WTC11 (cell line): ENCODE data around the gene RGS9. TPM values are rescaled to one million over a fixed set of nuclear protein-coding genes. Genes with fewer than 3 reads are reported as not detected.

Experiments used
- ATAC-seq: fragments of 200-7000 bp; cut with Tn5 transposase; 2 replicates; pipeline ENCODE4 v1.10.0; 2021; ENCODE audit warnings: mild to moderate bottlenecking, moderate library complexity
- CTCF ChIA-PET: fragments of 300-600 bp; sonication (Branson Sonifier 250); formaldehyde crosslinking; loops from one replicate; lab custom pipeline; 2021; ENCODE audit warnings: antibody characterized with exemption; lab: Charles Lee
- POLR2A ChIA-PET: fragments of 350-600 bp; sonication (Branson Sonifier 250); formaldehyde crosslinking; loops from one replicate; lab custom pipeline; 2021; ENCODE audit warnings: antibody characterized with exemption; lab: Charles Lee
- DNase-seq: peaks from one replicate; pipeline ENCODE4 v3.0.0; 2021; ENCODE audit warnings: low spot score
- H3K27ac Mint-ChIP-seq: 2 replicates; pipeline ENCODE4 v1.8.0; 2021; ENCODE audit warnings: mixed read lengths
- H3K27me3 Mint-ChIP-seq: 2 replicates; pipeline ENCODE4 v1.8.0; 2021; ENCODE audit warnings: low read depth, mild to moderate bottlenecking, moderate library complexity, mixed read lengths
- H3K36me3 Mint-ChIP-seq: 2 replicates; pipeline ENCODE4 v1.8.0; 2021; ENCODE audit warnings: mixed read lengths
- H3K4me1 Mint-ChIP-seq: 2 replicates; pipeline ENCODE4 v1.8.0; 2022; ENCODE audit warnings: mixed read lengths
- H3K4me3 Mint-ChIP-seq: 2 replicates; pipeline ENCODE4 v1.8.0; 2021; ENCODE audit warnings: mild to moderate bottlenecking, moderate library complexity, mixed read lengths
- H3K9me3 Mint-ChIP-seq: 2 replicates; pipeline ENCODE4 v1.8.0; 2021; ENCODE audit warnings: mixed read lengths
- CBFB ChIP-seq: sonication (generic); formaldehyde crosslinking; IDR thresholded peaks from 2 replicates; pipeline ENCODE4 v1.8.1; 2022; ENCODE audit warnings: mild to moderate bottlenecking, low read depth, missing genetic modification reagents
- CREM ChIP-seq: sonication (generic); formaldehyde crosslinking; IDR thresholded peaks from 2 replicates; pipeline ENCODE4 v1.8.1; 2022; ENCODE audit warnings: mild to moderate bottlenecking, missing genetic modification reagents, moderate library complexity
- EMX1 ChIP-seq: fragments of 250-450 bp; sonication (Bioruptor Pico); IDR thresholded peaks from 2 replicates; pipeline ENCODE4 v1.8.0; 2021; ENCODE audit warnings: mild to moderate bottlenecking
- FOXK1 ChIP-seq: sonication (generic); formaldehyde crosslinking; IDR thresholded peaks from 2 replicates; pipeline ENCODE4 v1.8.0; 2022; ENCODE audit warnings: mild to moderate bottlenecking, moderate library complexity, missing genetic modification reagents
- JUN ChIP-seq: sonication (generic); formaldehyde crosslinking; IDR thresholded peaks from 2 replicates; pipeline ENCODE4 v1.8.0; 2023; ENCODE audit warnings: mild to moderate bottlenecking, missing genetic modification reagents
- NR2C2 ChIP-seq: sonication (generic); formaldehyde crosslinking; IDR thresholded peaks from 2 replicates; pipeline ENCODE4 v1.8.0; 2022; ENCODE audit warnings: mild to moderate bottlenecking, missing genetic modification reagents
- PRRX2 ChIP-seq: fragments of 250-450 bp; sonication (Bioruptor Pico); IDR thresholded peaks from 2 replicates; pipeline ENCODE4 v1.8.0; 2021; ENCODE audit warnings: mild to moderate bottlenecking
- SMAD4 ChIP-seq: sonication (generic); formaldehyde crosslinking; IDR thresholded peaks from 2 replicates; pipeline ENCODE4 v1.8.0; 2022; ENCODE audit warnings: mild to moderate bottlenecking, missing genetic modification reagents
- TCF7 ChIP-seq: sonication (generic); formaldehyde crosslinking; IDR thresholded peaks from 2 replicates; pipeline ENCODE4 v1.8.0; 2022; ENCODE audit warnings: mild to moderate bottlenecking, low read depth, missing genetic modification reagents, moderate library complexity
- ZNF138 ChIP-seq: sonication (generic); formaldehyde crosslinking; conservative IDR thresholded peaks from 2 replicates; pipeline ENCODE4 v1.8.1; 2022; ENCODE audit warnings: mild to moderate bottlenecking, moderate library complexity, missing genetic modification reagents
- ZNF317 ChIP-seq: sonication (generic); formaldehyde crosslinking; IDR thresholded peaks from 2 replicates; pipeline ENCODE4 v1.8.1; 2023; ENCODE audit warnings: low read depth, mild to moderate bottlenecking, moderate library complexity, missing genetic modification reagents, borderline replicate concordance
- ZNF671 ChIP-seq: fragments of 250-450 bp; sonication (Bioruptor Pico); IDR thresholded peaks from 2 replicates; pipeline ENCODE4 v1.8.0; 2021; ENCODE audit warnings: mild to moderate bottlenecking
- total RNA-seq: library from RNA; stranded (reverse); gene quantifications from 3 replicates; pipeline ENCODE4 v1.2.3, GENCODE V29; 2021
- TF ChIP-seq, protein P1 (sequence below): fragments of 250-450 bp; sonication (Bioruptor Pico); IDR thresholded peaks from 2 replicates; pipeline ENCODE4 v1.9.0; 2021; ENCODE audit warnings: moderate library complexity, mild to moderate bottlenecking, inconsistent platforms, borderline replicate concordance
- TF ChIP-seq, protein P2 (sequence below): sonication (generic); formaldehyde crosslinking; IDR thresholded peaks from 2 replicates; pipeline ENCODE4 v1.8.1; 2023; ENCODE audit warnings: mild to moderate bottlenecking, missing genetic modification reagents
- TF ChIP-seq, protein P3 (sequence below): sonication (generic); formaldehyde crosslinking; IDR thresholded peaks from 2 replicates; pipeline ENCODE4 v1.8.0; 2022; ENCODE audit warnings: mild to moderate bottlenecking, missing genetic modification reagents
- TF ChIP-seq, protein P4 (sequence below): fragments of 250-450 bp; sonication (Bioruptor Pico); IDR thresholded peaks from 2 replicates; pipeline ENCODE4 v1.9.0; 2021; ENCODE audit warnings: mild to moderate bottlenecking

Gene RGS9
- total RNA-seq, 1 experiment from 2014 or later, result 11.3 TPM

DNA sequence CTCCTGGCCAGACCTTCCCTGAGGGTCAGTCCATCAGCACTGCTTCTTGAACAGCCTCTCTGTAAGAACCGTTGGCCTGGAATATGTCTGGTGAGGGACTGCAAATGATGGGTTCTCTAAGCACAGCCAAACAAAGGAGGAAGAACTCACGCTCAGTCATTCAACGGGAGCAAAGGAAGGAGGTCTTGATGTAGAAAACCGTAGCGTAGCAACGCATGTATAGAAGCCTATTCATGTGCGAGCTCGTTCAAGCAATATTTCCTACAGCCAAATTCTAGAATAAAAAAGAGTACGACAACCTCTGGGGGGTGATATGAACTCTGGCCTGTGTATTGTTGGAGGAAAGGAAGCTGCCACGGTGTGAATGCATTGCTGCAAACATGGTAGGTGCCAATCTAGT is 64.2 kb downstream of the RGS9 start:
- ChIA-PET POLR2A (no interaction called here), CTCF (no interaction called here)
- 0 out of 2 replicates have a peak, but pooled peaks cover 3% of the 10 kb centered on the region for H3K4me1 Mint-ChIP-seq
- DNase-seq, result no peak
- TF ChIP-seq PRRX2 (CRISPR knock-in tag) (no peak), CREM (CRISPR knock-in tag) (no peak), ZNF138 (CRISPR knock-in tag) (no peak), SMAD4 (no peak), TCF7 (CRISPR knock-in tag) (no peak)
- TF ChIP-seq, protein P1, sequence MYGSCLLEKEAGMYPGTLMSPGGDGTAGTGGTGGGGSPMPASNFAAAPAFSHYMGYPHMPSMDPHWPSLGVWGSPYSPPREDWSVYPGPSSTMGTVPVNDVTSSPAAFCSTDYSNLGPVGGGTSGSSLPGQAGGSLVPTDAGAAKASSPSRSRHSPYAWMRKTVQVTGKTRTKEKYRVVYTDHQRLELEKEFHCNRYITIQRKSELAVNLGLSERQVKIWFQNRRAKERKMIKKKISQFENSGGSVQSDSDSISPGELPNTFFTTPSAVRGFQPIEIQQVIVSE (CRISPR knock-in tag), result no peak
- TF ChIP-seq, protein P2, sequence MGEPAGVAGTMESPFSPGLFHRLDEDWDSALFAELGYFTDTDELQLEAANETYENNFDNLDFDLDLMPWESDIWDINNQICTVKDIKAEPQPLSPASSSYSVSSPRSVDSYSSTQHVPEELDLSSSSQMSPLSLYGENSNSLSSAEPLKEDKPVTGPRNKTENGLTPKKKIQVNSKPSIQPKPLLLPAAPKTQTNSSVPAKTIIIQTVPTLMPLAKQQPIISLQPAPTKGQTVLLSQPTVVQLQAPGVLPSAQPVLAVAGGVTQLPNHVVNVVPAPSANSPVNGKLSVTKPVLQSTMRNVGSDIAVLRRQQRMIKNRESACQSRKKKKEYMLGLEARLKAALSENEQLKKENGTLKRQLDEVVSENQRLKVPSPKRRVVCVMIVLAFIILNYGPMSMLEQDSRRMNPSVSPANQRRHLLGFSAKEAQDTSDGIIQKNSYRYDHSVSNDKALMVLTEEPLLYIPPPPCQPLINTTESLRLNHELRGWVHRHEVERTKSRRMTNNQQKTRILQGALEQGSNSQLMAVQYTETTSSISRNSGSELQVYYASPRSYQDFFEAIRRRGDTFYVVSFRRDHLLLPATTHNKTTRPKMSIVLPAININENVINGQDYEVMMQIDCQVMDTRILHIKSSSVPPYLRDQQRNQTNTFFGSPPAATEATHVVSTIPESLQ, result no peak
- TF ChIP-seq, protein P3, sequence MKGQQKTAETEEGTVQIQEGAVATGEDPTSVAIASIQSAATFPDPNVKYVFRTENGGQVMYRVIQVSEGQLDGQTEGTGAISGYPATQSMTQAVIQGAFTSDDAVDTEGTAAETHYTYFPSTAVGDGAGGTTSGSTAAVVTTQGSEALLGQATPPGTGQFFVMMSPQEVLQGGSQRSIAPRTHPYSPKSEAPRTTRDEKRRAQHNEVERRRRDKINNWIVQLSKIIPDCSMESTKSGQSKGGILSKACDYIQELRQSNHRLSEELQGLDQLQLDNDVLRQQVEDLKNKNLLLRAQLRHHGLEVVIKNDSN (CRISPR knock-in tag), result no peak
- TF ChIP-seq, all 79 proteins: peak for 0
- Mint-ChIP-seq H3K27me3 (no peaks in the 10 kb centered on the region), H3K4me3 (no peak overlapping the region), H3K27ac (no peak overlapping the region), H3K9me3 (no peaks in the 10 kb centered on the region), H3K36me3 (no peaks in the 10 kb centered on the region)
- ATAC-seq, result no peak

DNA sequence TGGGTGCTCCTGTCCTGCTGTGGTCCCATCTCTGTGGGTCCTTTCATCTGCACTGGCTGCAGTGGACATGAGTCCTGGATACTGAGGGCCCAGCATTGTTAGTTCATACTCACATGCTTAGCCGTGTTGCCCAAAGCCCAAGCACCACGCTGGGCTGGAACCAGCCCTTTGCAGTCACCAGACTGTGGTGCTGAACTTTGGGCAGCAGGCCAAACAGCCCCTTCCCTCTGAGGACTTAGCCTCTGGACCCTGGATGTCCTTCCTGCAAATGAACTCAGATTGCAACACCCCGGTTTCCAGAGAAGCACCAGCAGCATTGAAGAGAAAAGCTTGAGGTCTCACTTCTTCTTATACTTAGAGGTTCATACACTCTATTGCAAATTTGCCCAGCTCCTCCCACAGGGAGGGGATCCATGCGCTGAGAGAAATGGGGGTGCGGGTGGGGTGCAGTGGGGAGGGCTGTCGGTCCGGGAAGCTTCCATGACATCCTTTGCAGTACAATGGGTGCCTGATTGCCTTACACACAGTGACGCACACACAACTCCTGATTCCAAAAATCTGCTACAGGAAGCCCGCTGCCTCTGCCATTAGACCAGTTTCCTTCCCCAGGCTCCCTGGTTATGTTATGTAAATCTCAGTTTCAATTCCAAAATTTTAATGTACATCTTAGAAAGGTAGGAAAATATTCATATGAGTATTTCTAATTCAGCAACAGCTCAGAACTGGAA is 65.8 kb downstream of the RGS9 start:
- Mint-ChIP-seq H3K9me3 (no peaks in the 10 kb centered on the region), H3K27ac (no peak overlapping the region), H3K4me1 (0 out of 2 replicates have a peak, but pooled peaks cover 3% of the 10 kb centered on the region), H3K27me3 (no peaks in the 10 kb centered on the region), H3K36me3 (no peaks in the 10 kb centered on the region), H3K4me3 (no peak overlapping the region)
- CTCF ChIA-PET, result interaction anchor here (0.9 kb wide), 1 partner anchor 10 kb away, joined by 5 read pairs; no protein-coding TSS in a partner anchor
- no peak for DNase-seq
- POLR2A ChIA-PET, result no interaction called here
- no peak for ATAC-seq
- TF ChIP-seq JUN (CRISPR knock-in tag), result no peak
- TF ChIP-seq CBFB (CRISPR knock-in tag), result no peak
- TF ChIP-seq NR2C2 (CRISPR knock-in tag), result no peak

DNA sequence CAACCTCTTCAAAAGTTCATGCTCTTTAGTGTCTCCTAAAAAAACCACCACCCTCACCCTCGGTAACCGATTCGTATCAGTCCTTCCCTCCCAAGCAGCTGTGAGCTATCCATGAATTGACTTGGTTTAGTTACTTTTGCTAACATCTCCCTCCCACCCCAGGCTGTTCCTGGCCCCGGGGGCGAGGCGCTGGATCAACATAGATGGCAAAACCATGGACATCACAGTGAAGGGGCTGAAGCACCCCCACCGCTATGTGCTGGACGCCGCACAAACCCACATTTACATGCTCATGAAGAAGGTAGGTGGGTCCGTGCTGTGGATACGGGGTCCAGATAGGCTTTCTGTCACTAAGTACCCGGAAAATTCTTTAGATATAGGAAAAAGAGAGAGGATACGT is 66.8 kb downstream of the RGS9 start:
- Mint-ChIP-seq H3K27ac (no peak overlapping the region), H3K4me1 (peaks cover 2% of the 10 kb centered on the region; the same call in 1 of the 2 replicates), H3K4me3 (no peak overlapping the region), H3K9me3 (no peaks in the 10 kb centered on the region), H3K36me3 (no peaks in the 10 kb centered on the region)
- CTCF ChIA-PET, result interaction anchor here (0.5 to 0.6 kb wide), 2 partner anchors 10 to 103 kb away, joined by 3 read pairs; no protein-coding TSS in a partner anchor
- no peak for ATAC-seq
- DNase-seq, result no peak
- TF ChIP-seq ZNF317 (CRISPR knock-in tag), result no peak
- no peak for TF ChIP-seq FOXK1 (CRISPR knock-in tag)
- no peak for TF ChIP-seq ZNF671
- TF ChIP-seq EMX1 (CRISPR knock-in tag), result no peak
- TF ChIP-seq, protein P4, sequence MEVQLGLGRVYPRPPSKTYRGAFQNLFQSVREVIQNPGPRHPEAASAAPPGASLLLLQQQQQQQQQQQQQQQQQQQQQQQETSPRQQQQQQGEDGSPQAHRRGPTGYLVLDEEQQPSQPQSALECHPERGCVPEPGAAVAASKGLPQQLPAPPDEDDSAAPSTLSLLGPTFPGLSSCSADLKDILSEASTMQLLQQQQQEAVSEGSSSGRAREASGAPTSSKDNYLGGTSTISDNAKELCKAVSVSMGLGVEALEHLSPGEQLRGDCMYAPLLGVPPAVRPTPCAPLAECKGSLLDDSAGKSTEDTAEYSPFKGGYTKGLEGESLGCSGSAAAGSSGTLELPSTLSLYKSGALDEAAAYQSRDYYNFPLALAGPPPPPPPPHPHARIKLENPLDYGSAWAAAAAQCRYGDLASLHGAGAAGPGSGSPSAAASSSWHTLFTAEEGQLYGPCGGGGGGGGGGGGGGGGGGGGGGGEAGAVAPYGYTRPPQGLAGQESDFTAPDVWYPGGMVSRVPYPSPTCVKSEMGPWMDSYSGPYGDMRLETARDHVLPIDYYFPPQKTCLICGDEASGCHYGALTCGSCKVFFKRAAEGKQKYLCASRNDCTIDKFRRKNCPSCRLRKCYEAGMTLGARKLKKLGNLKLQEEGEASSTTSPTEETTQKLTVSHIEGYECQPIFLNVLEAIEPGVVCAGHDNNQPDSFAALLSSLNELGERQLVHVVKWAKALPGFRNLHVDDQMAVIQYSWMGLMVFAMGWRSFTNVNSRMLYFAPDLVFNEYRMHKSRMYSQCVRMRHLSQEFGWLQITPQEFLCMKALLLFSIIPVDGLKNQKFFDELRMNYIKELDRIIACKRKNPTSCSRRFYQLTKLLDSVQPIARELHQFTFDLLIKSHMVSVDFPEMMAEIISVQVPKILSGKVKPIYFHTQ (CRISPR knock-in tag), result no peak
- TF ChIP-seq, all 79 proteins: peak for 0
- POLR2A ChIA-PET, result no interaction called here
- H3K27me3 Mint-ChIP-seq, result no peaks in the 10 kb centered on the region
